ENCODE measurements around the gene RABGAP1. TPM values are rescaled to one million over a fixed set of nuclear protein-coding genes. Genes with fewer than 3 reads are reported as not detected.

The RABGAP1 gene
- total and polyA plus RNA-seq, 8 donors: 52.6 to 85.9 (median 76.2) TPM

- Histone ChIP-seq H3K4me3 (no peak overlapping the region), H3K27ac (no peak overlapping the region), H3K4me1 (peaks cover 0 to 35% of the 10 kb centered on the region in 2 donors), H3K36me3 (peaks cover 0 to 20% of the 10 kb centered on the region in 2 donors), H3K9me3 (no peaks in the 10 kb centered on the region), H3K27me3 (no peaks in the 10 kb centered on the region)
- no peak for DNase-seq
- no peak for ATAC-seq
- TF ChIP-seq CTCF (IDR thresholded peaks at IDR 0.05): no peak
- intact Hi-C loops (cut with DNase I): no loop called here
These were observed 4.4 kb upstream of the RABGAP1 start for GRCh38 chr9:122936464-122936863.

- DNase-seq: no peak
These were observed 3.9 kb upstream of the RABGAP1 start for GRCh38 chr9:122936883-122937282.

GRCh38 chr9:122939601-122940000 lies 1.2 kb upstream of the RABGAP1 start:
- TF ChIP-seq CTCF (IDR thresholded peaks at IDR 0.05): no peak
- ATAC-seq: no peak
- intact Hi-C loops (cut with DNase I): no loop called here
- no peaks in the 10 kb centered on the region for H3K9me3 ChIP-seq
- peaks cover 8 to 33% of the 10 kb centered on the region in 2 donors for H3K4me1 ChIP-seq
- H3K27ac ChIP-seq: no peak overlapping the region
- no peak for DNase-seq
- H3K27me3 ChIP-seq: no peaks in the 10 kb centered on the region
- no peak overlapping the region for H3K4me3 ChIP-seq
- H3K36me3 ChIP-seq: peaks cover 0 to 25% of the 10 kb centered on the region in 2 donors

More at GRCh38 chr9:122936883-122937282, 3.9 kb upstream of the RABGAP1 start:
- no peak for ATAC-seq
- Histone ChIP-seq H3K9me3 (no peaks in the 10 kb centered on the region), H3K27me3 (no peaks in the 10 kb centered on the region), H3K4me3 (no peak overlapping the region), H3K4me1 (peaks cover 3 to 37% of the 10 kb centered on the region in 2 donors), H3K36me3 (peaks cover 0 to 20% of the 10 kb centered on the region in 2 donors), H3K27ac (no peak overlapping the region)
- intact Hi-C loops (cut with DNase I): no loop called here
- no peak for TF ChIP-seq CTCF (IDR thresholded peaks at IDR 0.05)

GRCh38 chr9:122940454-122940748 lies 419 bp upstream of the RABGAP1 start:
- Histone ChIP-seq H3K4me3 (peak overlapping the region in 1 of 2 donors; percentile 85), H3K4me1 (peaks cover 8 to 39% of the 10 kb centered on the region in 2 donors), H3K36me3 (peaks cover 0 to 26% of the 10 kb centered on the region in 2 donors), H3K27me3 (no peaks in the 10 kb centered on the region), H3K9me3 (no peaks in the 10 kb centered on the region), H3K27ac (peak overlapping the region in 1 of 2 donors; percentile 85)
- no peak for TF ChIP-seq CTCF (IDR thresholded peaks at IDR 0.05)
- no peak for ATAC-seq
- intact Hi-C loops (cut with DNase I): no loop called here
- no peak for DNase-seq

GRCh38 chr9:122941582-122942234 lies 888 bp downstream of the RABGAP1 start:
- peak overlapping the region; percentile 85 to 88 for H3K4me3 ChIP-seq
- H3K9me3 ChIP-seq: no peaks in the 10 kb centered on the region
- TF ChIP-seq CTCF (IDR thresholded peaks at IDR 0.05): no peak
- H3K27me3 ChIP-seq: no peaks in the 10 kb centered on the region
- DNase-seq (peak in 1 of 4 donors; percentile 18), ATAC-seq (peak; percentile 26)
- peaks cover 8 to 48% of the 10 kb centered on the region in 2 donors for H3K4me1 ChIP-seq
- intact Hi-C loops (cut with DNase I): no loop called here
- peak overlapping the region; percentile 85 to 86 for H3K27ac ChIP-seq
- peaks cover 0 to 21% of the 10 kb centered on the region in 2 donors for H3K36me3 ChIP-seq
